IMR-90 (cell line): ENCODE data around the gene FGGY. TPM values are rescaled to one million over a fixed set of nuclear protein-coding genes. Genes with fewer than 3 reads are reported as not detected.

Experiments
- ATAC-seq: fragments of 200-7000 bp; cut with Tn5 transposase; 2 replicates; pipeline ENCODE4 v1.9.1; 2020; ENCODE audit warnings: low read depth, mild to moderate bottlenecking, moderate library complexity
- BruUV-seq: library from RNA; stranded (reverse); fragments of 400-500 nt; replicated peaks from 2 replicates; lab custom pipeline; 2021; lab: Mats Ljungman, UMichigan
- CTCF ChIA-PET: fragments of 300-600 bp; formaldehyde crosslinking; extraction: SDS; loops from one replicate; lab custom pipeline; 2021; ENCODE audit warnings: antibody characterized with exemption; lab: Yijun Ruan, JAX
- POLR2A ChIA-PET: fragments of 300-600 bp; sonication (Branson Sonifier 250); formaldehyde crosslinking; loops from one replicate; lab custom pipeline; 2022; ENCODE audit warnings: antibody characterized with exemption; ENCODE audit not compliant: unreplicated experiment; lab: Charles Lee
- DNase-seq: peaks from one replicate; pipeline ENCODE4 v3.0.0; 2013
- H2AFZ ChIP-seq: replicated peaks from 2 replicates; pipeline ENCODE3; 2013; ENCODE audit warnings: low read length, mild to moderate bottlenecking; ENCODE audit not compliant: poor library complexity
- H2AK5ac ChIP-seq: 2 replicates; pipeline ENCODE4 v1.6.1; 2013; ENCODE audit warnings: low read depth, low read length, inconsistent platforms
- H2AK9ac ChIP-seq: replicated peaks from 2 replicates; pipeline ENCODE3; 2013; ENCODE audit warnings: mild to moderate bottlenecking, low read depth, low read length, moderate library complexity; ENCODE audit not compliant: poor library complexity
- H2BK120ac ChIP-seq: 2 replicates; pipeline ENCODE4 v1.6.1; 2013; ENCODE audit warnings: low read depth, low read length, inconsistent platforms
- H2BK15ac ChIP-seq: 3 replicates; pipeline ENCODE4 v1.6.1; 2013; ENCODE audit warnings: low read depth, low read length, inconsistent platforms
- H2BK20ac ChIP-seq: 2 replicates; pipeline ENCODE4 v1.6.1; 2013; ENCODE audit warnings: low read depth, mild to moderate bottlenecking, inconsistent platforms, low read length, moderate library complexity
- H2BK5ac ChIP-seq: 2 replicates; pipeline ENCODE4 v1.6.1; 2013; ENCODE audit warnings: mild to moderate bottlenecking, low read depth, low read length, inconsistent platforms; ENCODE audit not compliant: poor library complexity, severe bottlenecking
- H3K14ac ChIP-seq: replicated peaks from 2 replicates; pipeline ENCODE4 v1.6.1; 2013; ENCODE audit warnings: low read depth, low read length, inconsistent platforms
- H3K18ac ChIP-seq: 2 replicates; pipeline ENCODE4 v1.6.1; 2013; ENCODE audit warnings: low read depth, low read length, control low read depth
- H3K23ac ChIP-seq: 2 replicates; pipeline ENCODE4 v1.6.1; 2013; ENCODE audit warnings: low read depth, low read length, inconsistent platforms
- H3K27ac ChIP-seq: 2 replicates; pipeline ENCODE4 v1.5.1; 2013; ENCODE audit warnings: mild to moderate bottlenecking, control low read depth, low read length; ENCODE audit not compliant: insufficient read depth
- H3K27me3 ChIP-seq: 2 replicates; pipeline ENCODE4 v1.6.1; 2013; ENCODE audit warnings: low read length; ENCODE audit not compliant: control insufficient read depth, insufficient read depth
- H3K36me3 ChIP-seq: 2 replicates; pipeline ENCODE4 v1.6.1; 2013; ENCODE audit warnings: low read length, mixed read lengths; ENCODE audit not compliant: control insufficient read depth, insufficient read depth
- H3K4ac ChIP-seq: 2 replicates; pipeline ENCODE4 v1.6.1; 2013; ENCODE audit warnings: low read depth, low read length, inconsistent platforms
- H3K4me1 ChIP-seq: 2 replicates; pipeline ENCODE4 v1.6.1; 2013; ENCODE audit warnings: low read length, mixed read lengths; ENCODE audit not compliant: control insufficient read depth, insufficient read depth
- H3K4me2 ChIP-seq: 2 replicates; pipeline ENCODE4 v1.6.1; 2013; ENCODE audit warnings: low read depth, mild to moderate bottlenecking, control low read depth, low read length, moderate library complexity
- H3K4me3 ChIP-seq: 2 replicates; pipeline ENCODE4 v1.5.1; 2013; ENCODE audit warnings: low read depth, mild to moderate bottlenecking, control low read depth, low read length, moderate library complexity; ENCODE audit not compliant: insufficient read depth
- H3K56ac ChIP-seq: 2 replicates; pipeline ENCODE4 v1.6.1; 2013; ENCODE audit warnings: low read length, inconsistent platforms; ENCODE audit not compliant: insufficient read depth; ENCODE audit errors: extremely low read depth
- H3K79me1 ChIP-seq, 2 experiments: 2 replicates each; pipeline ENCODE4 v1.6.1; 2013; ENCODE audit warnings: low read length in 2 of 2, inconsistent platforms in 1 of 2, low read depth in 1 of 2
- H3K9ac ChIP-seq: 2 replicates; pipeline ENCODE4 v1.6.1; 2013; ENCODE audit warnings: low read depth, low read length, control low read depth
- H3K9me1 ChIP-seq: 2 replicates; pipeline ENCODE4 v1.6.1; 2013; ENCODE audit warnings: low read length, inconsistent platforms; ENCODE audit not compliant: insufficient read depth
- H3K9me3 ChIP-seq: 2 replicates; pipeline ENCODE4 v1.6.1; 2013; ENCODE audit warnings: low read length; ENCODE audit not compliant: control insufficient read depth, insufficient read depth
- H4K20me1 ChIP-seq: 2 replicates; pipeline ENCODE4 v1.6.1; 2013; ENCODE audit warnings: low read length, inconsistent platforms; ENCODE audit not compliant: insufficient read depth
- H4K5ac ChIP-seq: 2 replicates; pipeline ENCODE4 v1.6.1; 2013; ENCODE audit warnings: mild to moderate bottlenecking, low read depth, low read length, control low read depth
- H4K8ac ChIP-seq, 2 experiments: 2 replicates each; pipeline ENCODE4 v1.6.1; 2013; ENCODE audit warnings: low read depth in 2 of 2, low read length in 2 of 2, control low read depth in 1 of 2, inconsistent platforms in 1 of 2
- H4K91ac ChIP-seq: 2 replicates; pipeline ENCODE4 v1.6.1; 2013; ENCODE audit warnings: low read depth, low read length, inconsistent platforms; ENCODE audit not compliant: insufficient read depth
- BHLHE40 ChIP-seq: fragments of 150-350 bp; IDR thresholded peaks from 2 replicates; pipeline ENCODE4 v1.6.1; 2016; ENCODE audit warnings: mild to moderate bottlenecking, low read depth, low read length
- CEBPB ChIP-seq: IDR thresholded peaks from 2 replicates; pipeline ENCODE4 v1.6.1; 2012; ENCODE audit warnings: low read depth, low read length, improper control_type of control experiment
- CHD1 ChIP-seq: IDR thresholded peaks from 2 replicates; pipeline ENCODE4 v1.6.1; 2012; ENCODE audit warnings: low read depth, low read length, improper control_type of control experiment
- CTCF ChIP-seq: conservative IDR thresholded peaks from 2 replicates; pipeline ENCODE4 v1.5.1; 2012; ENCODE audit warnings: mild to moderate bottlenecking, low read depth, low read length, improper control_type of control experiment
- FOS ChIP-seq: fragments of 150-350 bp; IDR thresholded peaks from 2 replicates; pipeline ENCODE4 v1.6.1; 2016; ENCODE audit warnings: low read depth, low read length
- MAFK ChIP-seq: IDR thresholded peaks from 2 replicates; pipeline ENCODE4 v1.6.1; 2012; ENCODE audit warnings: low read depth, low read length, improper control_type of control experiment
- MAZ ChIP-seq: IDR thresholded peaks from 2 replicates; pipeline ENCODE4 v1.6.1; 2012; ENCODE audit warnings: low read depth, mild to moderate bottlenecking, low read length, improper control_type of control experiment, moderate library complexity, borderline replicate concordance
- MXI1 ChIP-seq: IDR thresholded peaks from 2 replicates; pipeline ENCODE4 v1.6.1; 2012; ENCODE audit warnings: low read depth, mild to moderate bottlenecking, low read length, moderate library complexity, borderline replicate concordance
- NFE2L2 ChIP-seq: fragments of 150-350 bp; IDR thresholded peaks from 2 replicates; pipeline ENCODE4 v1.6.1; 2016; ENCODE audit warnings: low read depth, mild to moderate bottlenecking, low read length
- POLR2A ChIP-seq: IDR thresholded peaks from 2 replicates; pipeline ENCODE4 v1.6.1; 2012; ENCODE audit warnings: mild to moderate bottlenecking, low read depth, low read length
- RAD21 ChIP-seq: IDR thresholded peaks from 2 replicates; pipeline ENCODE4 v1.6.1; 2012; ENCODE audit warnings: low read length, improper control_type of control experiment
- RCOR1 ChIP-seq: IDR thresholded peaks from 2 replicates; pipeline ENCODE4 v1.6.1; 2012; ENCODE audit warnings: mild to moderate bottlenecking, low read length, improper control_type of control experiment; ENCODE audit not compliant: insufficient replicate concordance
- RFX5 ChIP-seq: IDR thresholded peaks from 2 replicates; pipeline ENCODE4 v1.8.0; 2012; ENCODE audit warnings: low read depth, mild to moderate bottlenecking, low read length, moderate library complexity
- SMC3 ChIP-seq: fragments of 150-350 bp; IDR thresholded peaks from 2 replicates; pipeline ENCODE4 v1.6.1; 2016; ENCODE audit warnings: low read depth, mild to moderate bottlenecking, antibody characterized with exemption, low read length, moderate library complexity
- WGBS, 2 experiments: methylation state at CpG; one replicate each; pipeline versions ENCODE4 v1.1.5 to v1.1.7; 2013; ENCODE audit warnings: missing lambda C conversion rate in 2 of 2; ENCODE audit not compliant: insufficient read length in 1 of 2; ENCODE audit errors: extremely low coverage in 2 of 2; 5-methylcytosine and 5-hydroxymethylcytosine counted together
- dilution Hi-C: fragments of 300-500 bp; cut with HindIII; formaldehyde crosslinking; loops from one replicate; pipeline ENCODE4 v1.14.3; 2018; ENCODE audit warnings: low sequenced_read_pairs; ENCODE audit not compliant: unreplicated experiment
- in situ Hi-C: fragments of 300-500 bp; cut with MboI; formaldehyde crosslinking; loops from 3 replicates; pipeline ENCODE4 v1.14.3; 2019; ENCODE audit warnings: low sequenced_read_pairs, inconsistent platforms, mixed read lengths
- intact Hi-C: fragments of 100-400 bp; cut with micrococcal nuclease; formaldehyde crosslinking; loops from 2 replicates; pipeline ENCODE4 v1.10.0; 2022
- polyA plus RNA-seq, 3 experiments: library from polyadenylated mRNA; depleted of rRNA; stranded (reverse); fragments of >200 nt; gene quantifications; 2 replicates each; pipeline ENCODE4 v1.2.3, GENCODE V29; 2012; ENCODE audit warnings: low replicate concordance in 1 of 3
- total RNA-seq: library from RNA; depleted of rRNA; stranded (reverse); fragments of >200 nt; gene quantifications from 2 replicates; pipeline ENCODE4 v1.2.3, GENCODE V29; 2012
- TF ChIP-seq, protein P1 (sequence below): fragments of 150-350 bp; IDR thresholded peaks from 2 replicates; pipeline ENCODE4 v1.6.1; 2016; ENCODE audit warnings: low read depth, mild to moderate bottlenecking, low read length, moderate library complexity, borderline replicate concordance
- TF ChIP-seq, protein P2 (sequence below): fragments of 150-350 bp; IDR thresholded peaks from 2 replicates; pipeline ENCODE4 v1.6.1; 2017; ENCODE audit warnings: mild to moderate bottlenecking, antibody characterized with exemption, low read length, low read depth

Gene FGGY
- total and polyA plus RNA-seq, 2 of the 4 experiments (the other 2 are of a cell fraction): 5.6 to 14.0 TPM

DNA sequence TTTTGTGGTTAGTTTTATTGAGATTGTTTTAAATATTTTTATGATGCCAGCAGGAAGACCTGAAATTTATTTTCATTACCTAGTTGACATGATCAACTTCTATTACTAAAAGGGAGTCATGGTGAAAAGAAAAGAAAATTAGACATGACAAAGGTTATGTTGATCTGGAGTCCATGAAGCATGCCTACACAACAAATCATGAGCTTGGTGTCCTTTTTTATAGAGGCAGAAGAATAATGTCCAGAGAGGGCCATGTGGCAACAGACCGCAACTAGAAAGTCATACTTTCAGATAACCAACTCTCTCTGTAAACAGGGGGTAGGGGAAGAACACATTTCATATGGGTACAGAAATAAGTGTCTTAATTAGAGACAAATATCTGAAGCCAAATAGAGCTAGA lies 342.4 kb downstream of the FGGY start:
- H3K36me3 ChIP-seq: no peaks in the 10 kb centered on the region
- H3K4ac ChIP-seq: no peak overlapping the region
- dilution Hi-C loops: no loop called here
- no peak overlapping the region for H3K27ac ChIP-seq
- no peaks in the 10 kb centered on the region for H3K27me3 ChIP-seq
- H3K4me3 ChIP-seq: no peak overlapping the region
- no CpG with 5 or more reads among the region's 1 CpG for WGBS, 2 experiments
- H2BK120ac ChIP-seq: no peak overlapping the region
- H3K23ac ChIP-seq: no peak overlapping the region
- no peak overlapping the region for H3K4me2 ChIP-seq
- DNase-seq: no peak
- BruUV-seq: no TSS peak
- no peak overlapping the region for H2AK5ac ChIP-seq
- peaks cover 2% of the 10 kb centered on the region; the same call in 1 of the 2 replicates for H3K4me1 ChIP-seq
- ATAC-seq: no peak
- intact Hi-C loops: loop anchor here (5.0 kb wide), 1 partner anchor 38 kb away; no protein-coding TSS in a partner anchor
- H2AFZ ChIP-seq: no peak overlapping the region
- no peak overlapping the region for H3K56ac ChIP-seq
- H3K9me3 ChIP-seq: no peaks in the 10 kb centered on the region
- H2BK5ac ChIP-seq: no peak overlapping the region
- no peak overlapping the region for H3K18ac ChIP-seq
- no peak overlapping the region for H2BK20ac ChIP-seq
- H4K91ac ChIP-seq: no peak overlapping the region
- no peak overlapping the region for H3K9ac ChIP-seq
- no peak overlapping the region for H3K14ac ChIP-seq
- peaks cover 4% of the 10 kb centered on the region; the same call in 1 of the 2 replicates for H3K9me1 ChIP-seq
- H2BK15ac ChIP-seq: no peak overlapping the region
- H4K20me1 ChIP-seq: no peaks in the 10 kb centered on the region
- H4K8ac ChIP-seq: no peak overlapping the region
- ChIA-PET POLR2A (no interaction called here), CTCF (no interaction called here)
- in situ Hi-C loops: no loop called here
- TF ChIP-seq BHLHE40: no peak
- no peak for TF ChIP-seq FOS
- no peak for TF ChIP-seq MAZ
- TF ChIP-seq RFX5: no peak
- no peak for TF ChIP-seq MXI1
- no peak for TF ChIP-seq POLR2A
- TF ChIP-seq, protein P1, sequence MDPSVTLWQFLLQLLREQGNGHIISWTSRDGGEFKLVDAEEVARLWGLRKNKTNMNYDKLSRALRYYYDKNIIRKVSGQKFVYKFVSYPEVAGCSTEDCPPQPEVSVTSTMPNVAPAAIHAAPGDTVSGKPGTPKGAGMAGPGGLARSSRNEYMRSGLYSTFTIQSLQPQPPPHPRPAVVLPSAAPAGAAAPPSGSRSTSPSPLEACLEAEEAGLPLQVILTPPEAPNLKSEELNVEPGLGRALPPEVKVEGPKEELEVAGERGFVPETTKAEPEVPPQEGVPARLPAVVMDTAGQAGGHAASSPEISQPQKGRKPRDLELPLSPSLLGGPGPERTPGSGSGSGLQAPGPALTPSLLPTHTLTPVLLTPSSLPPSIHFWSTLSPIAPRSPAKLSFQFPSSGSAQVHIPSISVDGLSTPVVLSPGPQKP: no peak
- no peak for TF ChIP-seq CEBPB
- TF ChIP-seq SMC3: no peak
- TF ChIP-seq NFE2L2: no peak
- TF ChIP-seq RCOR1: no peak
- TF ChIP-seq, protein P2, sequence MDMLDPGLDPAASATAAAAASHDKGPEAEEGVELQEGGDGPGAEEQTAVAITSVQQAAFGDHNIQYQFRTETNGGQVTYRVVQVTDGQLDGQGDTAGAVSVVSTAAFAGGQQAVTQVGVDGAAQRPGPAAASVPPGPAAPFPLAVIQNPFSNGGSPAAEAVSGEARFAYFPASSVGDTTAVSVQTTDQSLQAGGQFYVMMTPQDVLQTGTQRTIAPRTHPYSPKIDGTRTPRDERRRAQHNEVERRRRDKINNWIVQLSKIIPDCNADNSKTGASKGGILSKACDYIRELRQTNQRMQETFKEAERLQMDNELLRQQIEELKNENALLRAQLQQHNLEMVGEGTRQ: no peak
- TF ChIP-seq RAD21: no peak
- no peak for TF ChIP-seq CHD1
- TF ChIP-seq MAFK: no peak
- TF ChIP-seq CTCF: no peak
- no peak overlapping the region for H2AK9ac ChIP-seq
- H3K79me1 ChIP-seq: no peaks in the 10 kb centered on the region
- H4K5ac ChIP-seq: no peak overlapping the region
